OCI-LY7 (cell line): ENCODE measurements around the gene RNF166. TPM values are rescaled to one million over a fixed set of nuclear protein-coding genes. Genes with fewer than 3 reads are reported as not detected.

ENCODE experiments used
- BruUV-seq: library from RNA; stranded (reverse); fragments of 400-500 nt; replicated peaks from 2 replicates; lab custom pipeline; 2021; lab: Mats Ljungman, UMichigan
- CTCF ChIA-PET: fragments of 300-600 bp; sonication (Branson Sonifier 250); formaldehyde crosslinking; loops from one replicate; lab custom pipeline; 2022; ENCODE audit warnings: antibody characterized with exemption; ENCODE audit not compliant: unreplicated experiment; lab: Charles Lee
- POLR2A ChIA-PET: fragments of 300-600 bp; sonication (Branson Sonifier 250); formaldehyde crosslinking; loops from one replicate; lab custom pipeline; 2022; ENCODE audit warnings: antibody characterized with exemption; lab: Charles Lee
- DNase-seq: peaks from one replicate; pipeline ENCODE4 v3.0.0-alpha.2; 2015; ENCODE audit warnings: low spot score
- H2AFZ ChIP-seq: fragments of 200-600 bp; sonication (generic), shearing (Covaris generic); 2 replicates; pipeline ENCODE4 v1.6.1; 2014; ENCODE audit warnings: mild to moderate bottlenecking, antibody characterized with exemption, low read length, moderate library complexity
- H3K27ac ChIP-seq: fragments of 200-600 bp; sonication (generic); 2 replicates; pipeline ENCODE4 v1.5.1; 2014; ENCODE audit warnings: mixed run types, low read depth, mild to moderate bottlenecking, moderate library complexity, low read length, inconsistent platforms; ENCODE audit not compliant: poor library complexity, severe bottlenecking
- H3K36me3 ChIP-seq: fragments of 200-600 bp; sonication (generic); 2 replicates; pipeline ENCODE4 v1.6.1; 2014; ENCODE audit warnings: mild to moderate bottlenecking, antibody characterized with exemption, low read length, moderate library complexity, mixed read lengths; ENCODE audit not compliant: insufficient read depth
- H3K4me1 ChIP-seq: fragments of 200-600 bp; sonication (generic); 2 replicates; pipeline ENCODE4 v1.5.1; 2014; ENCODE audit warnings: mild to moderate bottlenecking, low read length; ENCODE audit not compliant: insufficient read depth, poor library complexity, severe bottlenecking
- H3K4me2 ChIP-seq: fragments of 200-600 bp; sonication (generic); 2 replicates; pipeline ENCODE4 v1.6.1; 2014; ENCODE audit warnings: mild to moderate bottlenecking, low read length
- H3K4me3 ChIP-seq: fragments of 200-600 bp; sonication (generic); 2 replicates; pipeline ENCODE4 v1.5.1; 2014; ENCODE audit warnings: mild to moderate bottlenecking, low read depth, low read length; ENCODE audit not compliant: poor library complexity, severe bottlenecking
- H3K79me2 ChIP-seq: fragments of 200-600 bp; sonication (generic); 2 replicates; pipeline ENCODE4 v1.6.1; 2016; ENCODE audit warnings: low read depth, mild to moderate bottlenecking, low read length, moderate library complexity, mixed read lengths; ENCODE audit not compliant: insufficient read depth
- H3K9me2 ChIP-seq: fragments of 200-600 bp; sonication (generic); 2 replicates; pipeline ENCODE4 v1.6.1; 2016; ENCODE audit warnings: mild to moderate bottlenecking, low read length, mixed read lengths; ENCODE audit not compliant: insufficient read depth
- H3K9me3 ChIP-seq: fragments of 200-600 bp; sonication (generic); 2 replicates; pipeline ENCODE4 v1.6.1; 2014; ENCODE audit warnings: mild to moderate bottlenecking, mixed run types, low read length, mixed read lengths
- H4K20me1 ChIP-seq: fragments of 200-600 bp; sonication (generic); 2 replicates; pipeline ENCODE4 v1.6.1; 2014; ENCODE audit warnings: mild to moderate bottlenecking, antibody characterized with exemption, low read length, moderate library complexity, mixed read lengths; ENCODE audit not compliant: insufficient read depth
- CTCF ChIP-seq: fragments of 200-600 bp; sonication (generic); conservative IDR thresholded peaks from 2 replicates; pipeline ENCODE4 v1.5.1; 2014; ENCODE audit warnings: mild to moderate bottlenecking, antibody characterized with exemption, low read length, moderate library complexity, mixed read lengths
- EZH2phosphoT487 ChIP-seq: fragments of 200-600 bp; sonication (generic); IDR thresholded peaks from 2 replicates; pipeline ENCODE4 v1.6.1; 2018; ENCODE audit warnings: low read depth, borderline replicate concordance, mild to moderate bottlenecking, mixed run types, antibody characterized with exemption, low read length, moderate library complexity, mixed read lengths
- intact Hi-C: fragments of 100-400 bp; cut with micrococcal nuclease; formaldehyde crosslinking; loops from one replicate; pipeline ENCODE4 v1.10.0; 2022; ENCODE audit not compliant: unreplicated experiment
- total RNA-seq, 2 experiments: library from RNA; depleted of rRNA in 1 of 2; stranded (reverse); fragments of >200 nt in 1 of 2; shearing (Covaris generic) in 1 of 2; gene quantifications; 2 replicates each; pipeline ENCODE4 v1.2.3, GENCODE V29; 2014 to 2022

RNF166 gene
- total RNA-seq, 2 experiments from 2014 or later = 52.4 to 56.2 TPM

- ChIA-PET POLR2A (no interaction called here), CTCF (no interaction called here)
- no peak overlapping the region for H2AFZ ChIP-seq
- H3K9me2 ChIP-seq = no peaks in the 10 kb centered on the region
- TF ChIP-seq CTCF (no peak), EZH2phosphoT487 (no peak)
- BruUV-seq = no TSS peak
- no peak for DNase-seq
- H3K79me2 ChIP-seq = peaks cover 11% of the 10 kb centered on the region
- H3K36me3 ChIP-seq = peaks cover 39% of the 10 kb centered on the region; the same call in 1 of the 2 replicates
- peaks cover 19% of the 10 kb centered on the region for H3K4me1 ChIP-seq
- no peak overlapping the region for H3K27ac ChIP-seq
- no peaks in the 10 kb centered on the region for H3K9me3 ChIP-seq
- no peak overlapping the region for H3K4me2 ChIP-seq
- peaks cover under 1% of the 10 kb centered on the region; the same call in 1 of the 2 replicates for H4K20me1 ChIP-seq
- no peak overlapping the region for H3K4me3 ChIP-seq
- intact Hi-C loops = no loop called here
Observed at GRCh38 chr16:88655053-88655732, 51.0 kb downstream of the RNF166 start.

- peaks cover 6% of the 10 kb centered on the region for H4K20me1 ChIP-seq
- H3K79me2 ChIP-seq = peaks cover 13% of the 10 kb centered on the region
- no peaks in the 10 kb centered on the region for H3K9me3 ChIP-seq
- intact Hi-C loops = loop anchor here (5.0 kb wide), 1 partner anchor 1003 kb away; the partner anchor contains the start of genes CHMP1A and SPATA33
- BruUV-seq = no TSS peak
- no peak overlapping the region for H3K4me2 ChIP-seq
- no peak overlapping the region for H3K4me3 ChIP-seq
- TF ChIP-seq EZH2phosphoT487 (no peak), CTCF (no peak)
- peaks cover 43% of the 10 kb centered on the region for H3K36me3 ChIP-seq
- H3K4me1 ChIP-seq = peaks cover 21% of the 10 kb centered on the region
- DNase-seq = no peak
- no peak overlapping the region for H3K27ac ChIP-seq
- POLR2A ChIA-PET = no interaction called here
- no peak overlapping the region for H2AFZ ChIP-seq
- H3K9me2 ChIP-seq = no peaks in the 10 kb centered on the region
- CTCF ChIA-PET = no interaction called here
Observed at GRCh38 chr16:88654363-88655052, 51.7 kb downstream of the RNF166 start.
